H4 (cell line): Measurements from ENCODE around the gene ESRP2. TPM values are rescaled to one million over a fixed set of nuclear protein-coding genes. Genes with fewer than 3 reads are reported as not detected.

ENCODE experiments used
- DNase-seq: peaks from one replicate; pipeline ENCODE4 v3.0.0-alpha.2; 2015; ENCODE audit warnings: low spot score
- total RNA-seq: library from RNA; depleted of rRNA; stranded (reverse); fragments of >200 nt; shearing (Covaris generic); gene quantifications from 2 replicates; pipeline ENCODE4 v1.2.3, GENCODE V29; 2014; rRNA removed

ESRP2 gene
- total RNA-seq, 1 experiment from 2014 or later: not detected

DNA sequence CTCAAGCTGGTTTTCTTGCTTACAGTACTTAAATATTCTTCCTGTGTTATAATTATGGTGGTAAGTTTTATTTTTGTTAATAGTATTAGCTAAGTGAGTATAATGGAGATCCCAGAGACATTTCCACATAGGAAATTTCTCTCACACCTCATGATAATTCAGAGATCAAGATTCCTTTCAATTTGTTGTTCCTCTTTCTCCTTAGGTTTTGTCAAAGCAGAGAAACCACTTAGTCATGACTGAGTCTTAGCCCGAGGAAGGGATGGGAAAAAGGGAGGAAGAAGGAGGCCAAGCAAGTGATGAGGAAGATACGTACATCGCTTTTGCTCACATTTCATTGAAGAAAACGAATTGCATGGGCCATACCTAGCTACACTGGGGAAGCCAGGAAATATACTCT lies 18.4 kb downstream of the ESRP2 start:
- DNase-seq: no peak

DNA sequence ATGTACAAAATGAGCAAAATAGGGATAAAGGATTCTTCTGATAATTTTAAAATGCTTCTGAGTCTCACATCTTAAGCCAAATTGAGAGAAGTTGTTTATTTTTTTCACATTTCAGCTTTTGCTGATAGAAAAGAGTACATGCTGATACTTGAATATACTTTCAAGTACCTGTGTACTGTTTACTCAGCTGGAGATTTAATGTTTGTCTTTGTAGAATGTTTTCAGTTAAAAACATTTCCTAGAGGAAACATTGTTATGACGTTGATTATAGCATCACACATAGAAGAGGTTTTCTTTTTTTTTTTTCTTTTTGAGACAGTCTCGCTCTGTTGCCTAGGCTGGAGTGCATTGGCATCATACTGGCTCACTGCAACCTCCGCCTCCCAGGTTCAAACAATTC lies 19.7 kb downstream of the ESRP2 start:
- no peak for DNase-seq

DNA sequence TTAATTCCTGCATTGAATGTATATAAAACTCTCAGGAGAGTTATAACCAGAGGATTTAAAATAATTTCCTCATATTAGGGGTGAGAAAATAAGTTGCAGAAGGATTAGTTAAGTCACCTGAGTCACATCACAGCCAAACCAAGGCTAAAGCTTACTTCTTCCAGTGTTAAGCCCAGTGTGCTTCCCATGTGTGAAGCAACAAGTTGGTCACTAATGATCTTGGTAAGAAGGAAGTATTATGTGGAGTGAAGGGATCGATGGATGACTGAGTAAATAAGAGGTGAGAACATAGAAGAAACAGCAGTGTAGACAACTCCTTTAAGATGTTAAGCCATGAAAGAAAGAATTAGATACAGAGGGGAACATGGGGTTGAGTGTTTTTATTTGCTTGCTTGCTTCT lies 20.6 kb downstream of the ESRP2 start:
- no peak for DNase-seq

DNA sequence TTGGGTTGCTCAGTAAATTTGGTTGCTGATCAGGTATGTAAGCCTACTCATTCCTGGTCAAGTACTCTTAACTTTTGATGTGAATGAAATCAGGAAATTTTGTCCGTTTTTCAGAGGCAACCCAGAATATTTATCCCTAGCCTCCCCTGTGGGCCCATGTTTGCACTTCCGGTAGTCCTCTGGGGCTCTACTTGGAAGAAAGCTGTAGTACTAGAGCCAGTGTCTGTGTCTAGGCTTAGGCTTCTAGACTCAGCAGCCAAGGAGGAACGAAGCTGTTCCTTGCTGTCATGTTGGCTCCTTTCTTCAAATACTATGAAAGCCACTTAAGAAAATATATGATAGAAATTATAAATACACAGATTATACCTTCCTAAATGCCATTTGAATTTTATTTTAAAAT lies 21.2 kb downstream of the ESRP2 start:
- DNase-seq: no peak

DNA sequence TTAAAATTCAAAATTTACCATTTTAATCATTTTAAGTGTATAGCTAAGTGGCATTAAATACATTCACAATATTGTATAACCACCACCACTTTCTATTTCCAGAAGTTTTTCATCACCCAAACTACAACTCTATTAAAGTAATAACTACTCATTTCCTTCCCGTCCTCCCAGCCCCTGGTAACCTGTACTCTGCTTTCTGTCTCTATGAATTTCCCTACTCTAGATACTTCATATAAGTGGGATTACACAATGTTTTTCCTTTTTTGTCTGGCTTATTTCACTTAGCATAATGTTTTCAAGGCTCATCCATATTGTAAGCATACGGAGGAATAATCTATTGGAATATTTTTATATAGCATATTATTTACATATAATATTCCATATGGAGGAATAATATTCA lies 29.7 kb downstream of the ESRP2 start:
- DNase-seq: no peak

DNA sequence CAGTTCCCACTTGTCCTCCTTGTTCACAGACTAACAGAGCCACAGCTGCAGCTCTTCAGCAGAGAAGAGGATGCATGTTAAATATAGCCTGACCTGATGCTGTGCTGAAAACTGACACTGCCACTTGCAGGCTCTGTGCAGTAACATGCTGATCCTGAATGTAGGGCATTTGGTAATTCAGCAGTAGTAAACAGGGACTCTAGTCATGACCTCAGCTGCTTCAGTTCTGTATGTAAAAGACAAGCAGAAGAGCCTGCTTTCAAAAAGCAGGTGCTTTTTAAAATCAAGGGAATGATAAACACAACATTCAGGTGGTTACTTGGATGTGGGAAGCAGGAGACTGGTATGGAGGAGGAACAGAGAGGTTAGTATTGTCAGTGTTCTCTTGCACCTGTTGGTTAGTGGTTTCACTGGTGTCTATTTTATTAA lies 33.8 kb downstream of the ESRP2 start:
- DNase-seq: no peak

DNA sequence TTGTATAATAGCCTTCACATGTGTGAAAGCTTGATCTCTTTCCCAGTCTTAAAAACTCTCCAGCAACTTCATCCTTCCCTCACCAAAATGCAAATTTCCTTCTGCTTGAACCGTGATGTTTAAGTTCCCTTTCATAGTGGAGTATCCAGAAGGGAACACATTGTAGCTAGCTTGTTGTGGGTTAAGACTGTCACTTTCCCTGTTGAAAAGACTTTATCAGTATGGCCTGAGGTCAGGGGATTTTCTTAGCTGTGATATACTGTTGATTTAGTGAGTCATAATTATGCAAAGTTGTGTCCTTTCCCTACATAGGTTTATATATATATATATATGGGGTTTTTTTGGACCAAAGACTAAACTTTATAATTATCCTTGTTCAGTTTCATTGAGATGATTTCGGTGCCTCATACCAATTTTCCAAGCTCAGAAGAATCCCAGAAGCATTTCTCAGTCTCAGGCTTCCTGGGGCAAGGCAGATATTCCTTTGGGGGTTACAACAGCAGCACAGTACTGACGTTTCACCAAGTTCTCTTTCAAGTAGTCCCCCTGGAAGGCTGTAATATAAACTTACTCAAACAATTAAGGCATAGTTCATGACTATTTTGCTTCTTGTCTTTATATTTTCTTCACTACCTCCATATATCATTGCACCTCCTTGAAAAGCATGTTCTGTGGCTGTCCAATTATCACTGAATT lies 35.7 kb downstream of the ESRP2 start:
- DNase-seq: peak; percentile 33

DNA sequence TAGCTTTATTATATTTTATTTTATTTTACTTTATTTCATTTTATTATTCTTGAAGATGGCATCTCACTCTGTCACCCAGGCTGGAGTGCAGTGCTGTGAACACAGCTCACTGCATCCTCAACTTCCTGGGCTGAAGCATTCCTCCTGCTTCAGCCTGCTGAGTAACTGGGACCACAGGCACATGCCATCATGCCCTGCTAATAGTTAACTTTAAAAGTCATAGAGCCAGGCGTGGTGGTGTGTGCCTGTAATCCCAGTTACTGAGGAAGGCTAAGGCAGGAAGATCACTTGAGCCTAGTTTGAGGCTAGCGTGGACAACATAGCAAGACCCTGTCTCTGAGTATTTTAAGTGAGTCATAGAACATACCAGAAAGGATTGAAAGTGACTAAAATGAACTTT lies 38.7 kb downstream of the ESRP2 start:
- DNase-seq: no peak

DNA sequence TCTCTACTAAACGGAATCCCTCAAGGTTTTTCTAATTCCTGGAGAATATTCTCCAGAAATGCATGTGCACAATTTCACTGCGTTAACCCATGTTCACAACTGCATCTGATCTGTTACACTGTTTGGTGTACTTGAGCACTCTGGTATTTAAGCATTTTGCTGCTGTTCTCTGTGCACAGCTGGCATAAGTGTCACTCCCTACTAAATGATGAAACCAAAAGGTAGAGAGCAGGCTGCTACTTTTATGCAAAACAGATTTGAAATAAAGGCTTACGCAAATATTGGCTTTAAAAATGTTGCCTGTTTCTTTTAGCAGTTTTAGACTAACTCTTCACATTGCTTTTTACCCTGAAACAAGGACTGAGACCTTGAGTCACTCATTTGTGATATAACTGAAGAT lies 41.7 kb downstream of the ESRP2 start:
- no peak for DNase-seq

DNA sequence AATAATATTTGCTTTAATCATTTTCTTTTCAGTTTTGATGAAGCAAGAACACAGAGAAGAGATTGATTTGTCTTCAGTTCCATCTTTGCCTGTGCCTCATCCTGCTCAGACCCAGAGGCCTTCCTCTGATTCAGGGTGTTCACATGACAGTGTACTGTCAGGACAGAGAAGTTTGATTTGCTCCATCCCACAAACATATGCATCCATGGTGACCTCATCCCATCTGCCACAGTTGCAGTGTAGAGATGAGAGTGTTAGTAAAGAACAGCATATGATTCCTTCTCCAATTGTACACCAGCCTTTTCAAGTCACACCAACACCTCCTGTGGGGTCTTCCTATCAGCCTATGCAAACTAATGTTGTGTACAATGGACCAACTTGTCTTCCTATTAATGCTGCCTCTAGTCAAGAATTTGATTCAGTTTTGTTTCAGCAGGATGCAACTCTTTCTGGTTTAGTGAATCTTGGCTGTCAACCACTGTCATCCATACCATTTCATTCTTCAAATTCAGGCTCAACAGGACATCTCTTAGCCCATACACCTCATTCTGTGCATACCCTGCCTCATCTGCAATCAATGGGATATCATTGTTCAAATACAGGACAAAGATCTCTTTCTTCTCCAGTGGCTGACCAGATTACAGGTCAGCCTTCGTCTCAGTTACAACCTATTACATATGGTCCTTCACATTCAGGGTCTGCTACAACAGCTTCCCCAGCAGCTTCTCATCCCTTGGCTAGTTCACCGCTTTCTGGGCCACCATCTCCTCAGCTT lies 45.0 kb downstream of the ESRP2 start:
- DNase-seq: no peak

DNA sequence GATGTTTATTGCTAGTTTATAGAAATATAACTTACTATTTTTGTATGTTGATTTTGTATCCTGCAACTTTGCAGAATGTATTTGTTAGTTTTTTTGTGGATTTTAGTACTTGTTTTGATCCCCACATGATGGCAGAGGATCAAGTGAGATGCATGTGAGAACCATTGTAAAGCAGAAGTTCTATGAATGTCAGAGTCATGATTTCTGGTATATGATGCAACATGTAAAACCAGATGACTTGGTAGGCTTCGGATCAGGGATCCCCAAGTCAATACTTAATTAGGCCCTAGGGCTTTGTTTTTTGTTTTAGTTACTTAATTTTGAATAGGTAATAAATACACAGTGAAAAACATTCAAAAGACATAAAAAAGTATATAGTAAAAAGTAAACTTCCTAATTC lies 45.8 kb downstream of the ESRP2 start:
- no peak for DNase-seq

DNA sequence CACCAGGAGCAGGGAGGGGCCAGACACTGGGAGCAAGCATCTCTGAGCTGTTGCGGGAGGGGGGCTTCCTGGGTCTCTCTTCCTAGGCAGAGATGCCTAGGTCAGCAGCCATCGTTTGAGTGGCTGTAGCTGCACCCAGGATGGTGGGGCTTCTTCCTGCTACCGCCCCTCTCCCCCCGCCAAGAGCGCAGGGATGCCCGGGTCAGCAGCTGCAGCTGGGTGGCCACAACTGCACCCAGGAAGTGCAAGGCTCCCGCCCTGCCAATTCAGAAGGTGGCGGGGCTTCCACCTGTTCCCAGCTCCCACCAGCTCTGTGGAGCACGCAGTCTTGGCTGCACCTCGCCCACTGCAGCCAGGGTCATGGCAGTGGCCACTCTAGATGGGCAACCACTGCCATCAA lies 47.8 kb downstream of the ESRP2 start:
- DNase-seq: no peak

DNA sequence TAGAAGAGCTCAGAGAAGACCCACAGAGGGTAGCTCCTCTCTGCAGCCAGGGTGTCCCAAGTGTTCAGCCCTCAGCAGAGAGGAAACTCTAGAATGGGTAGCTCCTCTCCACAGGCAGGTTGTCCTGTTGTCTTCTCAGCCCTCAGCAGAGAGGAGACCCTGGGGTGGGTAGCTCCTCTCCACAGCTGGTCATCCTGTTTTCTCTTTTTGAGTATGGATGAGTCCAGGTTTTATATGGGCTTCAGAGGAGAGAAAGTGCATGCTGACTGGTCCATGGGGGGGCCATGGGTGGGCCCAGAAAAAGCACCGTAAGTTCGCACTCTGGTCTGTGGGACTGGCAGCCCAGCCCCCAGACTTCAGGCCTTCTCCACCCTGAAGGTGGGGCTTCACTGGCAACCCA lies 48.4 kb downstream of the ESRP2 start:
- no peak for DNase-seq

DNA sequence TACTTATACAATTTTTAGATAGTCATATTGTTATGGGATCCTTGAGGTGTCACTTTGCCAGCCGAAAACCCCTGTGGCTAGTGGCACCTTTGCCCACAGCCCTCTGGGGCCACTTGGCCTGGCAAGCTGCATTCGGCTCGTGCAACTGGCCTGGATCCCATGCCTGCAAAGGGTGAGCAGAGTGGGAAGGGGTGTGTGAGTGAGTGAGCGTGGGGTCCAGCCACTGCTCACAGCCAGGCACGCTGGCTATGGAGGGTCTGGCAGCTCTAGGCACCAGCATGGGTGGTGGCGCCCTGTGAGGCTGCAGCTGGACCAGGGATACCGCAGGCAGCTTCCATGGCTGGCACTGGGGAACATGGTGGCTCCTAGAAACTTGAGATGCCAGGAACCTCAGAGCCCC lies 49.0 kb downstream of the ESRP2 start:
- no peak for DNase-seq

DNA sequence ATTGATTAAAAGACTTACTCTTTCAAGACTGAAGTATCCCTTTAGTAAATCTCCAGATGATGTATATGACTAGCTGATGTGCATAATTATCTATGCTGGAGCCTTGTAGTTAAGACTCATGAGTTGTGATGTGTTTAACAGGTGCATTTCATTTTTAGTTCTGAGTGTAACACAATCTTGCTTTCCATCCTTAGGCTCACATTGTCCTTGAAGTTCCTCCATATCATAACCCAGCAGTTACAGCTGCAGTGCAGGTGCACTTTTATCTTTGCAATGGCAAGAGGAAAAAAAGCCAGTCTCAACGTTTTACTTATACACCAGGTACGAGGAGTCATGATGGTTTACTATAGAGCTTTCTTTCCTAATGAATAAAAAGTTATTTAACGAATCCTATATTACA lies 52.9 kb downstream of the ESRP2 start:
- DNase-seq: no peak

DNA sequence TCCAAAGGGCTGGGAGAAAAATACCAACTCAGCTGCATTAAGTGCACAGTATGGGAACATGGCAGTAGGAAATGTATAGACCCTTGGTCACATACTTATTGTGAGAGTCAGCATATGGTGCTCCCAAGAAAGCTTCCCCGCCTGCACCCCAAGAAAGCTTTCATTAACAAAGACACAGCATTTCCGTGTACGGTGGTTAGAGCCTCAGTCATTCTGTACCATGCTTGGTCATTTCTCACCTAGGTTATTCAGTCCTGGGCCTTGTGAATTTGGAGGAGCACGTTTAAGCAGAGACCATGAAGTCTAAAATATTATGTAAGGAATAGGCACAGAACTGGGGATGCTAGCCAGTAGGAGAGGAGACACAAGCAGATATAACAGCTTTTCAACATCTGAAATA lies 56.1 kb downstream of the ESRP2 start:
- no peak for DNase-seq

DNA sequence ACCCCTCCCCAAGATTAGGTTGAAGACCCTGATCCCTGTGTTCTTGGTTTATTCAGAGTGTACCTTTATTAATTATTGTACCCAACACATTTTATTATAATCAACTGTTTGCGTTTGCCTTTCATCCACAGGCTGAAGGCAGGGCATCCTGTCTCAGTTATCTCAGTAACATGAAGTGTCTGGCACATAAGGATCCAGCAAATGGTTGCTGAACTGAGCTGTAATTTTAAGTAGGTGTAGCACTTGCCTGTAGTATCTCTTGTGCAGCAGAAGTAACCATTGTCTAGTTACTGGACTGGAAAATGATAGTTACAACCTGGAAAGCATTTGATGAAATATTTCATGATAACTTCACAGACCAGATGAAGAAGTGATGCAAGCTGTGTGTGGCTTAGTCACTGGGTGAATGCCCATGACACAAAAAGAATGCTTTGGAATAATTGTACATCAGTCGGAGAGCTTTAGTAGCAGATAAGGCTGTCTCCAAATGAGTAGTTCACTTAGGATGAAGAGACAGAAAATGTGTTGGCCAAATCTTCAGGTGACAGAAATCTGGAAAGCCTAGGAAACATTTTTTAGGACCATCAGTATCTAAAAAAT lies 56.6 kb downstream of the ESRP2 start:
- DNase-seq: no peak

Other genes starting within 250 kb of the ESRP2 start
- gene DPEP2, start 236.6 kb downstream of the ESRP2 start, total RNA-seq: not detected in 2 replicates
- gene DPEP2NB, start 220.2 kb downstream of the ESRP2 start, total RNA-seq: not detected in 2 replicates
- gene DDX28, start 212.9 kb downstream of the ESRP2 start, total RNA-seq: 15.1 and 19.6 TPM in 2 replicates
- gene DUS2, start 212.8 kb downstream of the ESRP2 start, total RNA-seq: 23.6 and 25.3 TPM in 2 replicates
- gene NFATC3, start 150.8 kb downstream of the ESRP2 start, total RNA-seq: 22.3 and 24.9 TPM in 2 replicates
- gene PLA2G15, start 9.2 kb upstream of the ESRP2 start, total RNA-seq: 14.8 and 22.1 TPM in 2 replicates
- gene SLC7A6, start 28.4 kb upstream of the ESRP2 start, total RNA-seq: 16.7 and 20.7 TPM in 2 replicates
- gene SLC7A6OS, start 74.8 kb upstream of the ESRP2 start, total RNA-seq: 7.3 and 8.1 TPM in 2 replicates
- 37.5 and 50.1 TPM in 2 replicates for gene PRMT7, start 74.9 kb upstream of the ESRP2 start, total RNA-seq
- gene SMPD3, start 212.4 kb upstream of the ESRP2 start, total RNA-seq: not detected in 2 replicates